ENCODE measurements around the gene TCL1A. TPM values are rescaled to one million over a fixed set of nuclear protein-coding genes. Genes with fewer than 3 reads are reported as not detected.
"Not testable (repeated sequence)": the region's sequence is repeated elsewhere in the genome, so short reads cannot be mapped to it uniquely, and the experiment has no call there.

The TCL1A gene
- polyA plus RNA-seq, 1 donor (not counting 4 experiments of a cell fraction or from before 2014, with no cell fraction given) = not detected

GRCh38 chr14:95666450-95666849 is 47.5 kb downstream of the TCL1A start:
- no peak overlapping the region for H3K9ac ChIP-seq (ENCODE audit: control insufficient read depth, extremely low read depth, insufficient read depth, low read length)
- TF ChIP-seq EZH2 (IDR thresholded peaks at IDR 0.05; ENCODE audit: low read length) = no peak
- TF ChIP-seq, protein P1, sequence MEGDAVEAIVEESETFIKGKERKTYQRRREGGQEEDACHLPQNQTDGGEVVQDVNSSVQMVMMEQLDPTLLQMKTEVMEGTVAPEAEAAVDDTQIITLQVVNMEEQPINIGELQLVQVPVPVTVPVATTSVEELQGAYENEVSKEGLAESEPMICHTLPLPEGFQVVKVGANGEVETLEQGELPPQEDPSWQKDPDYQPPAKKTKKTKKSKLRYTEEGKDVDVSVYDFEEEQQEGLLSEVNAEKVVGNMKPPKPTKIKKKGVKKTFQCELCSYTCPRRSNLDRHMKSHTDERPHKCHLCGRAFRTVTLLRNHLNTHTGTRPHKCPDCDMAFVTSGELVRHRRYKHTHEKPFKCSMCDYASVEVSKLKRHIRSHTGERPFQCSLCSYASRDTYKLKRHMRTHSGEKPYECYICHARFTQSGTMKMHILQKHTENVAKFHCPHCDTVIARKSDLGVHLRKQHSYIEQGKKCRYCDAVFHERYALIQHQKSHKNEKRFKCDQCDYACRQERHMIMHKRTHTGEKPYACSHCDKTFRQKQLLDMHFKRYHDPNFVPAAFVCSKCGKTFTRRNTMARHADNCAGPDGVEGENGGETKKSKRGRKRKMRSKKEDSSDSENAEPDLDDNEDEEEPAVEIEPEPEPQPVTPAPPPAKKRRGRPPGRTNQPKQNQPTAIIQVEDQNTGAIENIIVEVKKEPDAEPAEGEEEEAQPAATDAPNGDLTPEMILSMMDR (optimal IDR thresholded peaks at IDR 0.05 in 1 of 3, IDR thresholded peaks at IDR 0.05 in 1 of 3, conservative IDR thresholded peaks at IDR 0.05 in 1 of 3; ENCODE audit: extremely low read depth in 1 of 3, insufficient read depth in 2 of 3, low read length in 3 of 3) = no peak
- H4K20me1 ChIP-seq (ENCODE audit: control insufficient read depth, extremely low read depth, insufficient read depth, low read length) = no peaks in the 10 kb centered on the region
- no peaks in the 10 kb centered on the region for H3K4me1 ChIP-seq (ENCODE audit: control insufficient read depth, extremely low read depth, insufficient read depth, low read length)
- no peaks in the 10 kb centered on the region for H3K36me3 ChIP-seq (ENCODE audit: control insufficient read depth in 2 of 2, extremely low read depth in 1 of 2, insufficient read depth in 2 of 2, low read length in 2 of 2)
- no peak overlapping the region for H3K4me3 ChIP-seq (ENCODE audit: control insufficient read depth in 2 of 3, extremely low read depth in 1 of 3, insufficient read depth in 2 of 3, low read depth in 1 of 3, low read length in 3 of 3)
- no peak overlapping the region for H3K27ac ChIP-seq (ENCODE audit: control insufficient read depth, insufficient read depth, low read length)
- H3K79me2 ChIP-seq (ENCODE audit: control insufficient read depth, insufficient read depth, low read length) = no peaks in the 10 kb centered on the region
- FAIRE-seq (no peak), DNase-seq (ENCODE audit: low read depth, low spot score) (no peak)
- H3K4me2 ChIP-seq (ENCODE audit: control insufficient read depth, extremely low read depth, insufficient read depth, low read depth, low read length) = no peak overlapping the region
- H3K9me1 ChIP-seq (ENCODE audit: control insufficient read depth, extremely low read depth, insufficient read depth, low read length) = no peaks in the 10 kb centered on the region
- H3K27me3 ChIP-seq (ENCODE audit: control insufficient read depth, extremely low read depth, insufficient read depth, low read length) = peaks cover 5% of the 10 kb centered on the region
- dilution Hi-C loops (cut with MboI; ENCODE audit: extremely low pct_ligation_motif_present, low sequenced_read_pairs) = no loop called here
- H2AFZ ChIP-seq (ENCODE audit: control insufficient read depth, low read length) = no peak overlapping the region
- no peaks in the 10 kb centered on the region for H3K9me3 ChIP-seq (ENCODE audit: control insufficient read depth, low read depth, low read length)

- DNase-seq (ENCODE audit: low read depth, low spot score); H3K9me1 ChIP-seq (ENCODE audit: control insufficient read depth, extremely low read depth, insufficient read depth, low read length); H3K4me2 ChIP-seq (ENCODE audit: control insufficient read depth, extremely low read depth, insufficient read depth, low read depth, low read length); H3K36me3 ChIP-seq (ENCODE audit: control insufficient read depth in 2 of 2, extremely low read depth in 1 of 2, insufficient read depth in 2 of 2, low read length in 2 of 2); H3K27me3 ChIP-seq (ENCODE audit: control insufficient read depth, extremely low read depth, insufficient read depth, low read length); dilution Hi-C loops (cut with MboI; ENCODE audit: extremely low pct_ligation_motif_present, low sequenced_read_pairs); H3K4me1 ChIP-seq (ENCODE audit: control insufficient read depth, extremely low read depth, insufficient read depth, low read length); H3K79me2 ChIP-seq (ENCODE audit: control insufficient read depth, insufficient read depth, low read length); H4K20me1 ChIP-seq (ENCODE audit: control insufficient read depth, extremely low read depth, insufficient read depth, low read length); H3K27ac ChIP-seq (ENCODE audit: control insufficient read depth, insufficient read depth, low read length); FAIRE-seq; H3K4me3 ChIP-seq (ENCODE audit: control insufficient read depth in 2 of 3, extremely low read depth in 1 of 3, insufficient read depth in 2 of 3, low read depth in 1 of 3, low read length in 3 of 3); H3K9ac ChIP-seq (ENCODE audit: control insufficient read depth, extremely low read depth, insufficient read depth, low read length); H3K9me3 ChIP-seq (ENCODE audit: control insufficient read depth, low read depth, low read length); H2AFZ ChIP-seq (ENCODE audit: control insufficient read depth, low read length): not testable (repeated sequence)
Observed at GRCh38 chr14:95665530-95665929, 48.4 kb downstream of the TCL1A start.

GRCh38 chr14:95664546-95664945 is 49.4 kb downstream of the TCL1A start:
- DNase-seq (ENCODE audit: low read depth, low spot score) (no peak), FAIRE-seq (no peak)
- H3K4me2 ChIP-seq (ENCODE audit: control insufficient read depth, extremely low read depth, insufficient read depth, low read depth, low read length) = no peak overlapping the region
- H3K27ac ChIP-seq (ENCODE audit: control insufficient read depth, insufficient read depth, low read length) = no peak overlapping the region
- no peaks in the 10 kb centered on the region for H3K9me1 ChIP-seq (ENCODE audit: control insufficient read depth, extremely low read depth, insufficient read depth, low read length)
- dilution Hi-C loops (cut with MboI; ENCODE audit: extremely low pct_ligation_motif_present, low sequenced_read_pairs) = no loop called here
- H2AFZ ChIP-seq (ENCODE audit: control insufficient read depth, low read length) = no peak overlapping the region
- H3K27me3 ChIP-seq (ENCODE audit: control insufficient read depth, extremely low read depth, insufficient read depth, low read length) = peaks cover 12% of the 10 kb centered on the region
- no peaks in the 10 kb centered on the region for H3K79me2 ChIP-seq (ENCODE audit: control insufficient read depth, insufficient read depth, low read length)
- no peak for TF ChIP-seq EZH2 (IDR thresholded peaks at IDR 0.05; ENCODE audit: low read length)
- H3K9me3 ChIP-seq (ENCODE audit: control insufficient read depth, low read depth, low read length) = no peaks in the 10 kb centered on the region
- no peaks in the 10 kb centered on the region for H4K20me1 ChIP-seq (ENCODE audit: control insufficient read depth, extremely low read depth, insufficient read depth, low read length)
- no peak overlapping the region for H3K4me3 ChIP-seq (ENCODE audit: control insufficient read depth in 2 of 3, extremely low read depth in 1 of 3, insufficient read depth in 2 of 3, low read depth in 1 of 3, low read length in 3 of 3)
- H3K4me1 ChIP-seq (ENCODE audit: control insufficient read depth, extremely low read depth, insufficient read depth, low read length) = no peaks in the 10 kb centered on the region
- H3K9ac ChIP-seq (ENCODE audit: control insufficient read depth, extremely low read depth, insufficient read depth, low read length) = no peak overlapping the region
- no peaks in the 10 kb centered on the region for H3K36me3 ChIP-seq (ENCODE audit: control insufficient read depth in 2 of 2, extremely low read depth in 1 of 2, insufficient read depth in 2 of 2, low read length in 2 of 2)

Data from keratinocyte (primary cell).